Measurements from ENCODE around the gene COPZ1. TPM values are rescaled to one million over a fixed set of nuclear protein-coding genes. Genes with fewer than 3 reads are reported as not detected.

The COPZ1 gene
- total and polyA plus RNA-seq, 9 of the 15 experiments (the other 6 are each of a cell fraction or from before 2014, with no cell fraction given) = 137 to 487 (median 233) TPM

DNA sequence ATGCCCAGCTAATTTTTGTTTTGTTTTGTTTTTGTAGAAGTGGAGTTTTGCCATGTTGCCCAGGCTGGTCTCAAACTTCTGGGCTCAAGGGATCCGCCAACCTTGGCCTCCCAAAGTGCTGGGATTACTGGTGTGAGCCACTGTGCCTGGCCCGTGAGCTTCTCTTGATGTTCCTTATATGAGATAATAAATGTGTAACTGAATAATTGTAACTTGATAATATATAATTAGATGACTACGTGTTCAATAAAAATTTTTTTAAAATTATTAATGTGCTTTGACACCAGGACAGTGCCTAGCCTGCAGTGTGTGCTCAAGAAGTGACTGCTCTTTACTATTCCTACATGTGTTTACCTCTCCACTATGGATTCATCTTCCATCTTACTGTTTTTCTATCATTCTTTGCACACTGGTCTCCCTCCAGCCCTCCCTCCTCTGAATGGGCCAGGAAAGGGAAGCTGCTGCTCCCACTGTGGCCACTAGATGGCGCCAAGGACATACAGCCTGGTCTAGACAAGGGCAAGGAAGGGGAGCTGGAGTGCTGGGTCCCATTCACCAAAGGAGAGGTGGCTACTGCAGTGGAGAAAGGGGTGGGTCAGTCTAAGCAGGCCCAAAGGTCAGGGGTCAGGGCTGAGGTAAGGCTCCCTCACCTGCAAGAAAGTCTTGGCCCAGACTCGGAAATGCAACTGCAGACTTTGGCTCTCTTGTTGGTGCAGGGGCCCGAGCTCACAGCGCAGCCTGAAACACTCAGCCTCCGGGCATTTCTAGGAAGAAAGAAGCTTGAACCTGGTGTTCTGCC is 74.3 kb downstream of the COPZ1 start (continued):
- no peak for TF ChIP-seq RBM39 (optimal IDR thresholded peaks at IDR 0.05; ENCODE audit: low read depth, low read length)
- TF ChIP-seq MAZ (CRISPR knock-in tag; conservative IDR thresholded peaks at IDR 0.05 in 1 of 2, IDR thresholded peaks at IDR 0.05 in 1 of 2) = peak in 1 of 2 experiments; percentile 71; a peak in 3 of 4 replicates
- TF ChIP-seq CC2D1A (IDR thresholded peaks at IDR 0.05) = peak; percentile 69; the same call in 1 of the 2 replicates
- TF ChIP-seq, protein P1, sequence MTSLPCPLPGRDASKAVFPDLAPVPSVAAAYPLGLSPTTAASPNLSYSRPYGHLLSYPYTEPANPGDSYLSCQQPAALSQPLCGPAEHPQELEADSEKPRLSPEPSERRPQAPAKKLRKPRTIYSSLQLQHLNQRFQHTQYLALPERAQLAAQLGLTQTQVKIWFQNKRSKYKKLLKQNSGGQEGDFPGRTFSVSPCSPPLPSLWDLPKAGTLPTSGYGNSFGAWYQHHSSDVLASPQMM (CRISPR knock-in tag; IDR thresholded peaks at IDR 0.05) = no peak
- no peak for TF ChIP-seq SP1 (CRISPR knock-in tag; IDR thresholded peaks at IDR 0.05)
- peak; percentile 29; the same call in 1 of the 2 replicates for TF ChIP-seq HCFC1 (IDR thresholded peaks at IDR 0.05; ENCODE audit: low read depth, low read length)
- TF ChIP-seq NFIX (CRISPR knock-in tag; IDR thresholded peaks at IDR 0.05; ENCODE audit: low read depth) = no peak
- peak; percentile 69; the same call in 1 of the 2 replicates for TF ChIP-seq ESRRA (IDR thresholded peaks at IDR 0.05; ENCODE audit: borderline replicate concordance, low read depth)
- TF ChIP-seq ELF4 (CRISPR knock-in tag; IDR thresholded peaks at IDR 0.05) = 0 out of 2 replicates have a peak, but pooled peaks have one; percentile 37
- peak; percentile 52; the same call in 1 of the 2 replicates for TF ChIP-seq STAT6 (CRISPR knock-in tag; IDR thresholded peaks at IDR 0.05)
- 0 out of 4 replicates have a peak, but pooled peaks of 1 of the 2 experiments have one; percentile 27 for TF ChIP-seq TEAD1 (CRISPR knock-in tag; IDR thresholded peaks at IDR 0.05)
- peak; percentile 72; the same call in 1 of the 2 replicates for TF ChIP-seq XRCC5 (IDR thresholded peaks at IDR 0.05; ENCODE audit: low read depth, low read length)
- TF ChIP-seq, protein P2, sequence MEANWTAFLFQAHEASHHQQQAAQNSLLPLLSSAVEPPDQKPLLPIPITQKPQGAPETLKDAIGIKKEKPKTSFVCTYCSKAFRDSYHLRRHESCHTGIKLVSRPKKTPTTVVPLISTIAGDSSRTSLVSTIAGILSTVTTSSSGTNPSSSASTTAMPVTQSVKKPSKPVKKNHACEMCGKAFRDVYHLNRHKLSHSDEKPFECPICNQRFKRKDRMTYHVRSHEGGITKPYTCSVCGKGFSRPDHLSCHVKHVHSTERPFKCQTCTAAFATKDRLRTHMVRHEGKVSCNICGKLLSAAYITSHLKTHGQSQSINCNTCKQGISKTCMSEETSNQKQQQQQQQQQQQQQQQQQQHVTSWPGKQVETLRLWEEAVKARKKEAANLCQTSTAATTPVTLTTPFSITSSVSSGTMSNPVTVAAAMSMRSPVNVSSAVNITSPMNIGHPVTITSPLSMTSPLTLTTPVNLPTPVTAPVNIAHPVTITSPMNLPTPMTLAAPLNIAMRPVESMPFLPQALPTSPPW (CRISPR knock-in tag; IDR thresholded peaks at IDR 0.05) = peak; percentile 76
- TF ChIP-seq ZKSCAN8 (CRISPR knock-in tag; IDR thresholded peaks at IDR 0.05) = no peak
- TF ChIP-seq, protein P3, sequence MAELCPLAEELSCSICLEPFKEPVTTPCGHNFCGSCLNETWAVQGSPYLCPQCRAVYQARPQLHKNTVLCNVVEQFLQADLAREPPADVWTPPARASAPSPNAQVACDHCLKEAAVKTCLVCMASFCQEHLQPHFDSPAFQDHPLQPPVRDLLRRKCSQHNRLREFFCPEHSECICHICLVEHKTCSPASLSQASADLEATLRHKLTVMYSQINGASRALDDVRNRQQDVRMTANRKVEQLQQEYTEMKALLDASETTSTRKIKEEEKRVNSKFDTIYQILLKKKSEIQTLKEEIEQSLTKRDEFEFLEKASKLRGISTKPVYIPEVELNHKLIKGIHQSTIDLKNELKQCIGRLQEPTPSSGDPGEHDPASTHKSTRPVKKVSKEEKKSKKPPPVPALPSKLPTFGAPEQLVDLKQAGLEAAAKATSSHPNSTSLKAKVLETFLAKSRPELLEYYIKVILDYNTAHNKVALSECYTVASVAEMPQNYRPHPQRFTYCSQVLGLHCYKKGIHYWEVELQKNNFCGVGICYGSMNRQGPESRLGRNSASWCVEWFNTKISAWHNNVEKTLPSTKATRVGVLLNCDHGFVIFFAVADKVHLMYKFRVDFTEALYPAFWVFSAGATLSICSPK (IDR thresholded peaks at IDR 0.05; ENCODE audit: borderline replicate concordance) = no peak
- peak; percentile 33; the same call in 1 of the 2 replicates for TF ChIP-seq CREM (IDR thresholded peaks at IDR 0.05; ENCODE audit: low read depth)
- peak; percentile 95 for TF ChIP-seq RAD21 (CRISPR knock-in tag; conservative IDR thresholded peaks at IDR 0.05 in 1 of 2, IDR thresholded peaks at IDR 0.05 in 1 of 2)
- peak in 1 of 2 experiments; percentile 61; a peak in 1 of 4 replicates for TF ChIP-seq RCOR1 (IDR thresholded peaks at IDR 0.05; ENCODE audit: borderline replicate concordance in 1 of 2, low read depth in 2 of 2, low read length in 2 of 2)
- TF ChIP-seq MEF2A (IDR thresholded peaks at IDR 0.05; ENCODE audit: control insufficient read depth, low read depth, low read length) = no peak
